K562 (cell line): Measurements from ENCODE around the gene RALGPS1. TPM values are rescaled to one million over a fixed set of nuclear protein-coding genes. Genes with fewer than 3 reads are reported as not detected.

Experiments
- ATAC-seq: fragments of 200-7000 bp; cut with Tn5 transposase; 3 replicates; pipeline ENCODE4 v1.9.1; 2020; ENCODE audit warnings: moderate library complexity
- BruUV-seq: library from RNA; stranded (reverse); fragments of 400-500 nt; replicated peaks from 2 replicates; lab custom pipeline; 2021; lab: Mats Ljungman, UMichigan
- CTCF ChIA-PET: fragments of 300-600 bp; formaldehyde crosslinking; extraction: SDS; loops from one replicate; lab custom pipeline; 2021; ENCODE audit warnings: low intra/inter-chr PET ratio; lab: Yijun Ruan, JAX
- POLR2A ChIA-PET: fragments of 300-600, 350-650 bp; sonication (Branson Sonifier 250); formaldehyde crosslinking; extraction: SDS; loops from one replicate; lab custom pipeline; 2021; ENCODE audit warnings: antibody characterized with exemption, inconsistent platforms; lab: Yijun Ruan, JAX
- DNase-seq, 4 experiments: peaks; one replicate each; pipeline versions ENCODE4 v3.0.0 to v3.0.0-alpha.2; 2011 to 2018; ENCODE audit warnings: low spot score in 3 of 4, mixed read lengths in 3 of 4; ENCODE audit errors: extremely low read depth in 1 of 4
- FAIRE-seq: peaks from 2 replicates; lab custom pipeline; 2011; peaks lifted over from hg19 to GRCh38; lab: Jason Lieb, UNC
- H2AFZ ChIP-seq: 2 replicates; pipeline ENCODE4 v1.6.0; 2011; ENCODE audit warnings: low read depth, low read length, control low read depth, inconsistent platforms
- H3K27ac ChIP-seq: fragments of 200-600 bp; 3 replicates; pipeline ENCODE4 v1.8.0; 2011; ENCODE audit warnings: low read depth, mild to moderate bottlenecking, control low read depth, inconsistent platforms, low read length, moderate library complexity, mixed read lengths; ENCODE audit errors: extremely low read depth
- H3K27me3 ChIP-seq, 2 experiments: fragments of 300-600 bp in 1 of 2; 2 replicates in 1 of 2; 3 replicates in 1 of 2; pipeline versions ENCODE4 v1.6.0 to v1.8.0; 2011; ENCODE audit warnings: inconsistent platforms in 2 of 2, low read length in 2 of 2, mild to moderate bottlenecking in 1 of 2, mixed read lengths in 1 of 2, moderate library complexity in 1 of 2; ENCODE audit not compliant: control insufficient read depth in 2 of 2, insufficient read depth in 2 of 2
- H3K36me3 ChIP-seq: fragments of 300-600 bp; 3 replicates; pipeline ENCODE4 v1.8.0; 2011; ENCODE audit warnings: mild to moderate bottlenecking, low read length, inconsistent platforms; ENCODE audit not compliant: control insufficient read depth, insufficient read depth
- H3K4me1 ChIP-seq, 2 experiments: fragments of 200-600 bp in 1 of 2; replicated peaks in 1 of 2; 2 replicates in 1 of 2; 3 replicates in 1 of 2; pipeline versions ENCODE4 v1.5.1 to v1.8.0; 2011; ENCODE audit warnings: inconsistent platforms in 2 of 2, low read length in 2 of 2, mild to moderate bottlenecking in 1 of 2, mixed read lengths in 1 of 2, moderate library complexity in 1 of 2; ENCODE audit not compliant: control insufficient read depth in 2 of 2, insufficient read depth in 2 of 2
- H3K4me2 ChIP-seq: 2 replicates; pipeline ENCODE4 v1.6.1; 2011; ENCODE audit warnings: low read length, control low read depth, inconsistent platforms, mixed read lengths; ENCODE audit not compliant: insufficient read depth
- H3K4me3 ChIP-seq: fragments of 200-600 bp; sonication (generic), shearing (Covaris generic); 2 replicates; pipeline ENCODE4 v1.5.1; 2016; ENCODE audit warnings: control low read depth, inconsistent platforms
- H3K79me2 ChIP-seq: fragments of 200-600 bp; 3 replicates; pipeline ENCODE4 v1.8.0; 2011; ENCODE audit warnings: low read length, inconsistent platforms; ENCODE audit not compliant: control insufficient read depth, insufficient read depth
- H3K9ac ChIP-seq, 2 experiments: 2 replicates each; pipeline versions ENCODE4 v1.6.0 to v1.6.1; 2011; ENCODE audit warnings: low read depth in 2 of 2, low read length in 2 of 2, control low read depth in 1 of 2, inconsistent platforms in 1 of 2, mild to moderate bottlenecking in 1 of 2, mixed read lengths in 1 of 2; ENCODE audit not compliant: insufficient read depth in 1 of 2
- H3K9me1 ChIP-seq: one replicate; pipeline ENCODE4 v1.6.0; 2011; ENCODE audit warnings: inconsistent platforms, mild to moderate bottlenecking, low read length, moderate library complexity; ENCODE audit not compliant: control insufficient read depth, insufficient read depth
- H3K9me3 ChIP-seq: replicated peaks from 2 replicates; pipeline ENCODE4 v1.5.1; 2011; ENCODE audit warnings: low read depth, low read length, inconsistent platforms; ENCODE audit not compliant: control insufficient read depth, insufficient read depth
- H4K20me1 ChIP-seq: replicated peaks from 2 replicates; pipeline ENCODE4 v1.6.1; 2011; ENCODE audit warnings: low read length, inconsistent platforms, mixed read lengths; ENCODE audit not compliant: control insufficient read depth, insufficient read depth
- BHLHE40 ChIP-seq: IDR thresholded peaks from 2 replicates; pipeline ENCODE4 v1.6.1; 2011; ENCODE audit warnings: low read length, improper control_type of control experiment
- CREM ChIP-seq: IDR thresholded peaks from 2 replicates; pipeline ENCODE4 v1.6.1; 2014; ENCODE audit warnings: antibody characterized with exemption, low read depth
- CTCF ChIP-seq, 3 experiments: IDR thresholded peaks in 2 of 3; conservative IDR thresholded peaks in 1 of 3; 2 replicates each; pipeline ENCODE4 v1.5.1; 2011 to 2012; ENCODE audit warnings: low read length in 3 of 3, mild to moderate bottlenecking in 3 of 3, control low read depth in 2 of 3, improper control_type of control experiment in 1 of 3, inconsistent platforms in 1 of 3, low read depth in 1 of 3, mixed read lengths in 1 of 3, moderate library complexity in 1 of 3; ENCODE audit not compliant: insufficient read depth in 2 of 3
- PTRF ChIP-seq: fragments of 450-650 bp; IDR thresholded peaks from 2 replicates; pipeline ENCODE4 v1.6.1; 2016; ENCODE audit warnings: mild to moderate bottlenecking, missing genetic modification characterization, missing compliant biosample characterization
- WGBS: fragments of 100-300 bp; shearing (Covaris generic); methylation state at CpG from one replicate; pipeline ENCODE4 v1.1.6; 2016; ENCODE audit warnings: low coverage, mixed read lengths; ENCODE audit not compliant: insufficient coverage; ENCODE audit errors: missing lambda C conversion rate; 5-methylcytosine and 5-hydroxymethylcytosine counted together
- in situ Hi-C: fragments of 300-500 bp; cut with MboI; formaldehyde crosslinking; loops from 4 replicates; pipeline ENCODE4 v1.15.0; 2018; ENCODE audit warnings: inconsistent platforms, mixed read lengths
- intact Hi-C: fragments of 100-400 bp; cut with micrococcal nuclease; formaldehyde crosslinking; loops from 2 replicates; pipeline ENCODE4 v1.14.2; 2022
- polyA plus RNA-seq, 8 experiments: library from polyadenylated mRNA; depleted of rRNA in 4 of 8; stranded (reverse) in 5 of 8; unstranded in 3 of 8; fragments of >200 nt; fragmentation: Nextera tagmentation in 2 of 8; fragmentation: Illumina TruSeq in 1 of 8; extraction: Ambion mirVana in 2 of 8; extraction: Trizol in 1 of 8; gene quantifications; 2 replicates each; pipeline versions ENCODE4 v1.2.1 to v1.2.3, GENCODE V29; 2011 to 2014; ENCODE audit warnings: inconsistent platforms in 1 of 8, missing spikeins in 1 of 8
- total RNA-seq, 7 experiments: library from RNA; depleted of rRNA in 6 of 7; stranded (reverse); fragments of >200 nt in 6 of 7; fragmentation: Illumina TruSeq in 2 of 7; extraction: Trizol in 2 of 7; gene quantifications; 2 replicates each; pipeline versions ENCODE4 v1.2.1 to v1.2.3, GENCODE V29; 2011 to 2021; ENCODE audit warnings: low replicate concordance in 1 of 7

Gene RALGPS1
- total and polyA plus RNA-seq, 9 of the 15 experiments (the other 6 are each of a cell fraction or from before 2014, with no cell fraction given), result 0.04 to 2.6 (median 1.5) TPM

- DNase-seq, result no peak
- H3K9me1 ChIP-seq, result peaks cover 4% of the 10 kb centered on the region
- no peaks in the 10 kb centered on the region for H3K79me2 ChIP-seq
- no peaks in the 10 kb centered on the region; a peak in 1 of 5 replicates for H3K4me1 ChIP-seq
- H3K9ac ChIP-seq, result no peak overlapping the region
- TF ChIP-seq BHLHE40, result peak; percentile 24; the same call in 1 of the 2 replicates
- TF ChIP-seq CREM, result no peak
- TF ChIP-seq, all 486 proteins: peak for 1
- Histone ChIP-seq H3K27me3 (peaks cover 45 to 84% of the 10 kb centered on the region in 2 experiments), H4K20me1 (peaks cover 22% of the 10 kb centered on the region), H3K4me2 (no peak overlapping the region), H2AFZ (no peak overlapping the region), H3K9me3 (no peaks in the 10 kb centered on the region), H3K4me3 (no peak overlapping the region), H3K27ac (no peak overlapping the region), H3K36me3 (no peaks in the 10 kb centered on the region)
- FAIRE-seq (no peak), ATAC-seq (no peak)
- ChIA-PET CTCF (no interaction called here), POLR2A (interaction anchor here (1.1 kb wide), 1 partner anchor 23 kb away, joined by 3 read pairs; no protein-coding TSS in a partner anchor)
- intact Hi-C loops (no loop called here), in situ Hi-C loops (no loop called here)
- WGBS, result 3% methylated on average over 11 of the region's 11 CpGs
- BruUV-seq, result no TSS peak
These were observed 177.5 kb downstream of the RALGPS1 start for GRCh38 chr9:127092041-127092608.

DNA sequence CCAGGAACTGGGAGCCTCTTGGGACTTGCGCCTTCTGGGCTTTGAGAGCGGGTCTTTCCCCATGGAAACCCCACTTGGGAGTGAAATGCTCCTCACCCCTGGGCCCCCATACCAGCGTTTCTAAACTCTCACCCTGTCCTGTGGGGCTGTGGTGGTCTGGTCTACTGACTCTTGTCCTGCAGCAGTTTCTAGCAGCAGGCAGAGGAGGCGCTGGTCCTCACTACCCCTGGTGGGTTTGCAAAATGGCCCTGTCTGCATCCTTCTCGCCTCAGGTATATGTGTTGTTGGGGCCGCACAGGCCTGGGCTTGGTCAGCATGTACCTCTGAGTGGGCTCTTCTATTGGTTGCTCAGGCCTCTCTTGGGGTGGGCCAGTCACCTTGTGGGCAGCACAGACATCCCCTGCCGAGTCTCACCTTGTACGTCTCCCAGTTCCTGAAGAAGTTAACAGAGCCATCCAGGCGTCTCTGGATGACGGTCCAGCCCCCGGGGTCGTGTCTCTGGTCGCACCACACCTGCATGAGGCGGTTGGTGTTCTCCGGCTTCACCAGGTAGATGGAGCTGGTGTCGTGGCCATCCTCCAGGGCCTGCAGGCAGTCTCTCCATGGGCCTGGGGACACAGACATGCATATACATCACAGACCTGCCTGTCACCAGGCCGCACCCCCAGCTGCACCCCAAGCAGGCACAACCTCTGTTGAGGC lies 178.9 kb downstream of the RALGPS1 start:
- H3K9ac ChIP-seq, result no peak overlapping the region
- peaks cover 22% of the 10 kb centered on the region for H4K20me1 ChIP-seq
- TF ChIP-seq CTCF (IDR thresholded peaks at IDR 0.05 in 2 of 3, conservative IDR thresholded peaks at IDR 0.05 in 1 of 3; ENCODE audit: insufficient read depth in 2 of 3, low read depth in 1 of 3, low read length in 3 of 3), result peak; percentile 11 to 49 (median 27); a peak in 4 of 6 replicates
- TF ChIP-seq PTRF, result no peak
- no peaks in the 10 kb centered on the region for H3K36me3 ChIP-seq
- H3K27ac ChIP-seq, result no peak overlapping the region
- peaks cover 45 to 77% of the 10 kb centered on the region in 2 experiments for H3K27me3 ChIP-seq
- CTCF ChIA-PET, result no interaction called here
- FAIRE-seq (no peak), DNase-seq (no peak), ATAC-seq (peak; percentile 57; the same call in 1 of the 3 replicates)
- POLR2A ChIA-PET, result interaction anchor here (0.6 to 1.2 kb wide), 4 partner anchors 8 to 30 kb away, joined by 3 to 4 read pairs (median 3); no protein-coding TSS in a partner anchor
- H3K9me3 ChIP-seq, result no peaks in the 10 kb centered on the region
- no peak overlapping the region for H2AFZ ChIP-seq
- no peaks in the 10 kb centered on the region; a peak in 1 of 5 replicates for H3K4me1 ChIP-seq
- intact Hi-C loops, result no loop called here
- H3K4me3 ChIP-seq, result no peak overlapping the region
- no TSS peak for BruUV-seq
- 13% methylated on average over 17 of the region's 17 CpGs for WGBS
- H3K4me2 ChIP-seq, result no peak overlapping the region
- H3K9me1 ChIP-seq, result peaks cover 4% of the 10 kb centered on the region
- H3K79me2 ChIP-seq, result no peaks in the 10 kb centered on the region
- in situ Hi-C loops, result no loop called here
